Measurements from ENCODE around the gene TAC4.

The TAC4 gene

DNA sequence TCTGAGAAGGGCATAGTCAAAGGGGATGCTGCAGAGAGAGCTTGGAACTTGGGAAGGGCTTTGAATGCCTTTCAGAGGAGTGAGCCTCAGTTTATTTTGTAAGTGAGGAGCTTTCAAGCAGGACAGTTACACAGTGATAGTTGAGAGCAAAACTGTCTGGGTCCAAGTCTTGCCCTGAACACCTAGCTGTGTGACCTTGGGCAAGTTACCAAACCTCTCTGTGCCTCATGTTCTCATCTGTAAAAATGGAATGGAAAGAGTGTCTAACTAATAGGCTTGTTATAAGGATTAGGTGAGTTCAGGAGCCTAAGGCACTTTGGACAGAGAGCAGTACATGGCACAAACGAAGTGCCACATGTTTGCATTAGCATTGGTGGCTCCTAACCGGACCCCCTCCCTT, 27.0 kb upstream of the TAC4 start:
- TF ChIP-seq, protein P1, sequence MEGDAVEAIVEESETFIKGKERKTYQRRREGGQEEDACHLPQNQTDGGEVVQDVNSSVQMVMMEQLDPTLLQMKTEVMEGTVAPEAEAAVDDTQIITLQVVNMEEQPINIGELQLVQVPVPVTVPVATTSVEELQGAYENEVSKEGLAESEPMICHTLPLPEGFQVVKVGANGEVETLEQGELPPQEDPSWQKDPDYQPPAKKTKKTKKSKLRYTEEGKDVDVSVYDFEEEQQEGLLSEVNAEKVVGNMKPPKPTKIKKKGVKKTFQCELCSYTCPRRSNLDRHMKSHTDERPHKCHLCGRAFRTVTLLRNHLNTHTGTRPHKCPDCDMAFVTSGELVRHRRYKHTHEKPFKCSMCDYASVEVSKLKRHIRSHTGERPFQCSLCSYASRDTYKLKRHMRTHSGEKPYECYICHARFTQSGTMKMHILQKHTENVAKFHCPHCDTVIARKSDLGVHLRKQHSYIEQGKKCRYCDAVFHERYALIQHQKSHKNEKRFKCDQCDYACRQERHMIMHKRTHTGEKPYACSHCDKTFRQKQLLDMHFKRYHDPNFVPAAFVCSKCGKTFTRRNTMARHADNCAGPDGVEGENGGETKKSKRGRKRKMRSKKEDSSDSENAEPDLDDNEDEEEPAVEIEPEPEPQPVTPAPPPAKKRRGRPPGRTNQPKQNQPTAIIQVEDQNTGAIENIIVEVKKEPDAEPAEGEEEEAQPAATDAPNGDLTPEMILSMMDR (IDR thresholded peaks at IDR 0.05; ENCODE audit: low read depth, low read length, missing control alignments): no peak
- DNase-seq (ENCODE audit: low read depth): no peak
- in situ Hi-C loops (cut with HindIII; ENCODE audit: low sequenced_read_pairs): no loop called here

DNA sequence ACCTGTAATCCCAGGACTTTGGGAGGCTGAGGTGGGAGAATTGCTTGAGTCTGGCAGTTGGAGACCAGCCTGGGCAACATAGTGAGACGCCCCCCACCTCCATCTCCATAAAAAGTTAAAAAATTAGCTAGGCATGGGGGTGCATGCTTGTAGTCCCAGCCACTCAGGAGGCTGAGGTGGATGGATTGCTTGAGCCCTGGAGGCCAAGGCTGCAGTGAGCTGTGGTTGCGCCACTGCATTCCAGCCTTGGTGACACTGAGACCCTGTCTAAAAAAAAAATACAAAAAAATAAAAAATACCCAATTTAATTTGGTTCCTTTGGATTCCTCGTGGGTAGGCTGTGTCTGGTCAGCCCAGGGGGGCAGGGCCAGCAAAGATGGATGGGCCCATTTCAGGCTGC, 26.1 kb upstream of the TAC4 start:
- no peak for DNase-seq (ENCODE audit: low read depth)
- TF ChIP-seq, protein P1 (IDR thresholded peaks at IDR 0.05; ENCODE audit: low read depth, low read length, missing control alignments): no peak

More for the DNA sequence above, 27.0 kb upstream of the TAC4 start:
- H3K4me3 ChIP-seq (ENCODE audit: low read depth, low read length): no peak overlapping the region

DNA sequence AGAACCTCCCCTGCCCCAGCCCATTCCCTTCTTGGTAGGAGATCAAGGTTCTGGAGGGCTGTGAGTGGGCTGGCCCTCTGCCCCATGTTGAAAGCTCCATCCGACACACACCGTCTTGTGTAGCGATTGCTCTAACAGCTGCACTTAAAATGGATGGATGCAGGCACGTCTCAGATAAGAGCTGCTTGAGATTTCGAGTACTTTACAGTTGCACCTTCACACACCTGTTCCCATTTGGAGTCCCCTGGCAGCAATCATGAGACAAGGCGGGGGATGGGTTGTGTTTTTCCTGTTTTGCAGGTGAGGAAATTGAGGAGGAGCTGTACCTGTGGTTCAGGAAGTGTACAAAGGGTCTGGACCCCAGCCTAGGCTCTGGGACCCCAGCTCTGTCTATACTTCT, 25.6 kb upstream of the TAC4 start:
- DNase-seq (ENCODE audit: low read depth): no peak
- in situ Hi-C loops (cut with HindIII; ENCODE audit: low sequenced_read_pairs): no loop called here
- TF ChIP-seq, protein P1 (IDR thresholded peaks at IDR 0.05; ENCODE audit: low read depth, low read length, missing control alignments): no peak
- no peak overlapping the region for H3K4me3 ChIP-seq (ENCODE audit: low read depth, low read length)

More for the DNA sequence above, 26.1 kb upstream of the TAC4 start:
- no peak overlapping the region for H3K4me3 ChIP-seq (ENCODE audit: low read depth, low read length)
- in situ Hi-C loops (cut with HindIII; ENCODE audit: low sequenced_read_pairs): no loop called here

DNA sequence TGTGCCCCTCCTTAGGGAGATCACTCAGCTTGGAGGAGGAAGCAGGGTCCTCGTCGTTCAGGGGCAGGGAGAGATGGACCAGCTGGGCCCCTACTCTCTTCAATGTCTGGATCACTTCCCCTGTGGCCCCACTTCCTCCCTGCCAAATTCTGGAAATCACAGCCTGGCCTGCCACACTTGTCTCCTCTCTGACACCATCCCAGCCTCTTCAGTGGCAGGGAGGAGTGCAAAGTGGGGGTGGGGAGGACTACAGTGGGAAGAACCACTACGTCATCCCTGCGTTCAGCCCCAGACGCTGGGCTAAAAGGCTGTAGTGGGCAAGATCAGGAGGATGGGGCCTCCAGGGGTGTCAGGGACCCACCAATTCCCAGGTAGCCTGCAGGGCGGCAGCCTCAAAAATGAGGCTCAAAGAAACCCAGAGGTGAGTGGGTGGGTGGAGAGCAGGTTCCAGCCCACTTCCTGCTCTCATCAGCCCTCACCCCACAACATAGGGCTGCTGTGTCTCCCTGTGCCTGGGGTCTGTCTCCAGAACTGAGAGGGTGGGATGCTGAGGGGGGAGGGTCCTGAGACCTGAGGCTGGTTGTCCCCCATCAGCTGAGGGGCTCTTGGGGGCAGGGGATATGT, 25.0 kb upstream of the TAC4 start:
- H3K4me3 ChIP-seq (ENCODE audit: low read depth, low read length): no peak overlapping the region
- in situ Hi-C loops (cut with HindIII; ENCODE audit: low sequenced_read_pairs): no loop called here
- TF ChIP-seq, protein P1 (IDR thresholded peaks at IDR 0.05; ENCODE audit: low read depth, low read length, missing control alignments): no peak
- no peak for DNase-seq (ENCODE audit: low read depth)

DNA sequence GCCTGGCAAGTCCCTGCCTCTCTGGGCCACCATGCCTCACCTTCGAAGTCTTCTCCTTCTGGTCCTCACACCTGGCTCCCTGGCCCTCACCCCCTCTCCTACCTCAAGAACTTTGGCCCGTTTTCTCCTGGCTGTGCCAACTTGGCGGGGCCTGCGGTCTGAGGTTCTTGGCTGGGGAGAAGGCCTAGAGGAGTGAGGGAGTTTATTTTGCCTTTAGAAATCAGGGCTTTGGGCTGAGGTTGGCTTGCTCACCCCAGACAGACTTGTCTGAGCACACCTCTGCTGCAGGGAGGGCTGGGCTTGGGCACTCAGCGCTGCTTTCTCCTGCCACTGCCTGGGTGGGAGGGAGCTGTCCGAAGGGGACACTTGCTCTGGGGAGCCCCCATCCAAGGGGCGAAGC, 23.3 kb upstream of the TAC4 start:
- in situ Hi-C loops (cut with HindIII; ENCODE audit: low sequenced_read_pairs): no loop called here
- H3K4me3 ChIP-seq (ENCODE audit: low read depth, low read length): no peak overlapping the region
- DNase-seq (ENCODE audit: low read depth): no peak
- TF ChIP-seq, protein P1 (IDR thresholded peaks at IDR 0.05; ENCODE audit: low read depth, low read length, missing control alignments): no peak

DNA sequence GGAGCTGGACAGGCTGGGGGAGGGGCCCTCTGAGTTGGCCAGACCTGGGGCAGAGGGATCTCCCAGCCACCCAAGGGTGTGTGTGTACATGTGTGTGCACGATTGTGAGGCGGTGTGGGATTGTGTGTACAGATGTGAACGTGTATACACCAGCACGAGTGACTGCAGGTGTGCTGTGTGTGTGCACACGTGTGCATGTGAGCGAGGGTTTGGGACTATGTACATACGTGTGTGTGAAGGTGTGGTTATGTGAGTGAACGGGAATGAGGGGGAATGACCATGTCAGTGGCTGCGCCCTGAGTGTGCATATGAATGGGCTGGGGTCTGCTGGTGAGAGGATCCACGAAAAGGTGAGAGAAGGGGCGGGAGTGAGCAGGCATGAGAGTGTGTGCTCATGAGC, 22.4 kb upstream of the TAC4 start:
- in situ Hi-C loops (cut with HindIII; ENCODE audit: low sequenced_read_pairs): no loop called here
- H3K4me3 ChIP-seq (ENCODE audit: low read depth, low read length): no peak overlapping the region
- TF ChIP-seq, protein P1 (IDR thresholded peaks at IDR 0.05; ENCODE audit: low read depth, low read length, missing control alignments): no peak
- no peak for DNase-seq (ENCODE audit: low read depth)

Data from astrocyte of the cerebellum (primary cell).